ENCODE data around the gene KIF3A.
A peak's percentile ranks its signal among the peaks of the same experiment; 100 is the strongest.

KIF3A gene

DNA sequence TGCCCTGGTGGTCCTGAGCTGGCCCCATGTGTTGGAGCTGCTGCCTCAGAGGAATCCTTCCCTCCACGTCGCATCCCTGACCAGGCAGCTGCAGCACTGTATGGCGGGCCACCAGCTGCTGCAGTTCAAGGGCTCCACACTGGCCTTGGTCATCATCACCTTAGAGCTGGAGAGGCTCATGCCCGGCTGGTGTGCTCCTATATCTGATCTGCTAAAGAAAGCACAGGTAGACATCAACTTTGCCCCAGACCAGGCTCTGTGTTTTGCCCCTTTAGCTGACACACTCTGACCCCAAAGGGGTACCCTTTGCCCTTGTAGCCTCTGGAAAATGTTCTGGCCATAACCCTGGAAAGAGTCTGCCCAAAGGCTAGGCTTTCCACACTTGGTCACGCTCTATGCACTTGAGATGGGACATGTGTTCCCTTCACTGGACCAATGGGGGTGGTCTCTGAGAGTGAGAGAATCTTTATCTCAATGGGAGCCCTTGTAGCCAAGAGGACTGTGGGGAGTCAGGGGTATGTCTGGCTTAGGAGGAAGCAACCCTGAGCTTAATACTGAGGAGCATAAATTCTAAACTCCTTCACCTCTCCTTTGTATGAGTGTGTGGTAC lies 14.7 kb upstream of the KIF3A start:
- no peak for DNase-seq (ENCODE audit: low read depth)
- no peak overlapping the region for H3K4me3 ChIP-seq (ENCODE audit: control insufficient read depth, low read depth, low read length)
- TF ChIP-seq, protein P1, sequence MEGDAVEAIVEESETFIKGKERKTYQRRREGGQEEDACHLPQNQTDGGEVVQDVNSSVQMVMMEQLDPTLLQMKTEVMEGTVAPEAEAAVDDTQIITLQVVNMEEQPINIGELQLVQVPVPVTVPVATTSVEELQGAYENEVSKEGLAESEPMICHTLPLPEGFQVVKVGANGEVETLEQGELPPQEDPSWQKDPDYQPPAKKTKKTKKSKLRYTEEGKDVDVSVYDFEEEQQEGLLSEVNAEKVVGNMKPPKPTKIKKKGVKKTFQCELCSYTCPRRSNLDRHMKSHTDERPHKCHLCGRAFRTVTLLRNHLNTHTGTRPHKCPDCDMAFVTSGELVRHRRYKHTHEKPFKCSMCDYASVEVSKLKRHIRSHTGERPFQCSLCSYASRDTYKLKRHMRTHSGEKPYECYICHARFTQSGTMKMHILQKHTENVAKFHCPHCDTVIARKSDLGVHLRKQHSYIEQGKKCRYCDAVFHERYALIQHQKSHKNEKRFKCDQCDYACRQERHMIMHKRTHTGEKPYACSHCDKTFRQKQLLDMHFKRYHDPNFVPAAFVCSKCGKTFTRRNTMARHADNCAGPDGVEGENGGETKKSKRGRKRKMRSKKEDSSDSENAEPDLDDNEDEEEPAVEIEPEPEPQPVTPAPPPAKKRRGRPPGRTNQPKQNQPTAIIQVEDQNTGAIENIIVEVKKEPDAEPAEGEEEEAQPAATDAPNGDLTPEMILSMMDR (conservative IDR thresholded peaks at IDR 0.05; ENCODE audit: control insufficient read depth, insufficient read depth, low read depth, low read length): no peak

DNA sequence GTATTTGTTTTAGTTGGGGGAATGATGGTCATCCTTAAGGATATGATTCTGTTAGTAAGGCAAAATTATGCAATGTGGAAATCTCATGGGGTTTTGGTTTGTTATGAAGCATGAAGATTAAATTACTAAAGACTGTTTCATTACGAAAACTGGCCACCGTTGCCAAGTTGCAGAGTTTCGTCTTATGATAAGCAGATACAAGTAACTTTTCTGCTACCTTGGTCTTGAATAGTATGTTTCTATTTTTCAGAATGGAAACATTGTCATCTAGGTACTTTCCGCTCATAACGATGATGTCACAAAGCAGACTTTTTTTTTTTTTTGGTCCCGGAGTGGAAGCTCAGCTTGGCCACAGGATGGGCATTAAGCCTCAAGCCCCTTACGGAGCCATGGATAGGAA lies 14.1 kb upstream of the KIF3A start:
- no peak overlapping the region for H3K4me3 ChIP-seq (ENCODE audit: control insufficient read depth, low read depth, low read length)
- peak; percentile 95 for DNase-seq (ENCODE audit: low read depth)
- TF ChIP-seq, protein P1 (conservative IDR thresholded peaks at IDR 0.05; ENCODE audit: control insufficient read depth, insufficient read depth, low read depth, low read length): no peak

DNA sequence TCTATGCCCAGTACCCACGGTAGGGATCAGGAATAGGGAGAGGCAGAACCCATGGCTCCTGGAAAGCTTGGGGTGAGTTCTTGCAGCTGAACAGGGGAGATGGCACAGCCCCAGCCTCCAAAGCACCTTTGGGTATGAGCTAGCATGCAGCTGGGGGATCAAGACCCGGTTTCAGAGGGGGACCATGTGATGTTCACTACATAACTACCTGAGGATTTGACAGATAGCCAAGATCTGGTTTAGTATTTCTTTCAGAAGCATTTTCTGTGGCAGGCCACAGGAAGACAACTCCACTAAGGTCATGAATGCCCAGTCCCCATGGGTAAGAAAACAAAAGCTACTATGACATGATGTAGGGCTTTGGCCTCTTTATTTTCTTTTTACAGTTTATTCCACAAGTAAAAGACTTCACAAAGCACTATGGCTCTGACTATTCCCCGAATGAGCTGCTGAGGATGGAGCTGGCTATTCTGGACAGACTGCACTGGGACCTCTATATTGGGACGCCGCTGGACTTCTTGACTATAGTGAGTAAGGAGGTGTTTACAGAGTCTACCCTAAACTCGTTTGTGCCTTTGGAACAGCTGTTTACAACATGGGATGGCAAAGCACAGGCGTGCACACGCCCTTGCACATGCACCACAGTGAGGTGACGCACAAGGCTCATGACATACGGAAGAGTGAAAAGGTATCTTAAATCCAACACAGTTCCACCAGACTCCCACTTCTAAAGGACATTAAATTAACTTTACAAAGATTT lies 13.3 kb upstream of the KIF3A start:
- TF ChIP-seq, protein P1 (conservative IDR thresholded peaks at IDR 0.05; ENCODE audit: control insufficient read depth, insufficient read depth, low read depth, low read length): no peak
- DNase-seq (ENCODE audit: low read depth): no peak
- no peak overlapping the region for H3K4me3 ChIP-seq (ENCODE audit: control insufficient read depth, low read depth, low read length)

DNA sequence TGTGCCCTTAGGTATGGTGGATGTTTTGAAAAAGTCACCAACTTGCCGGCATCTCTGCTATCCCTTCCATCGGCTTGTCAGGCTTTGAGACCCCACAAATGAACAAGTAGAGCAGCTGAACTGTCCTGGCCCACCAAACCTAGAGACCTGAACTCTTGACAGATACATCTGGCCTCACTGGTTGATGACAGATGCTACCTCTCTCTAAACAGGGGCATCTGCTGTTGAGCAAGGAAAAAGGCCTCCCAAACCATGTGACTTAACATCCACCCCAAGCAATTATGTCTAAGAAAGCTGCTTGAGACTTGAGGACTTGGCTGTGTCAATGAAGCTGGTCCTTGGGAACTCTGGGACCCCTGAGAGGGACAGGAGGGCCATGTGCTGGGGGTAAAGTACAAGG lies 12.2 kb upstream of the KIF3A start:
- H3K4me3 ChIP-seq (ENCODE audit: control insufficient read depth, low read depth, low read length): no peak overlapping the region
- DNase-seq (ENCODE audit: low read depth): no peak
- TF ChIP-seq, protein P1 (conservative IDR thresholded peaks at IDR 0.05; ENCODE audit: control insufficient read depth, insufficient read depth, low read depth, low read length): no peak

DNA sequence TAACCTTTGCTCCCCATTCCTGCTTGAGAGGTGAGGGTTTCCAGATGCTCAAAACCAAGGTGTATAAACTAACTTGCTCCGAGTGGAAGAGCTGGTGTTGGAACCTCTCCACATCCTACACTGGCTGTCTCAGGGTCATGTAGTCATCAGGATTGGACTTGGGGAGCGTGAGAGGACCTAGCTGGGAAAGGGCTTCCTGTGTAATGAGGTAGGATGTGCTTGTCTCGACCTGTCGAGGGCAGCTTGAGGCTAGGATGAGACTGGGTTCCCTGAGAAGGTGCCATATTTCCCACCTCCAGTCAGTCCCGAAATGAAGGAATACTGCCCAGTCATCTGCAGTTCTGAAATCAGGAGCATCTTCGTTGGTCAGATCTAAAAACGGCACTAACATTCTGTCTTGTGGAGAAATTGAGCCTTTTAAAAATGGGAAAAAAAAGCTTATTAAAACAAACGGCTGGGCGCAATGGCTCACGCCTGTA lies 11.2 kb upstream of the KIF3A start:
- H3K4me3 ChIP-seq (ENCODE audit: control insufficient read depth, low read depth, low read length): no peak overlapping the region
- DNase-seq (ENCODE audit: low read depth): no peak
- TF ChIP-seq, protein P1 (conservative IDR thresholded peaks at IDR 0.05; ENCODE audit: control insufficient read depth, insufficient read depth, low read depth, low read length): no peak

DNA sequence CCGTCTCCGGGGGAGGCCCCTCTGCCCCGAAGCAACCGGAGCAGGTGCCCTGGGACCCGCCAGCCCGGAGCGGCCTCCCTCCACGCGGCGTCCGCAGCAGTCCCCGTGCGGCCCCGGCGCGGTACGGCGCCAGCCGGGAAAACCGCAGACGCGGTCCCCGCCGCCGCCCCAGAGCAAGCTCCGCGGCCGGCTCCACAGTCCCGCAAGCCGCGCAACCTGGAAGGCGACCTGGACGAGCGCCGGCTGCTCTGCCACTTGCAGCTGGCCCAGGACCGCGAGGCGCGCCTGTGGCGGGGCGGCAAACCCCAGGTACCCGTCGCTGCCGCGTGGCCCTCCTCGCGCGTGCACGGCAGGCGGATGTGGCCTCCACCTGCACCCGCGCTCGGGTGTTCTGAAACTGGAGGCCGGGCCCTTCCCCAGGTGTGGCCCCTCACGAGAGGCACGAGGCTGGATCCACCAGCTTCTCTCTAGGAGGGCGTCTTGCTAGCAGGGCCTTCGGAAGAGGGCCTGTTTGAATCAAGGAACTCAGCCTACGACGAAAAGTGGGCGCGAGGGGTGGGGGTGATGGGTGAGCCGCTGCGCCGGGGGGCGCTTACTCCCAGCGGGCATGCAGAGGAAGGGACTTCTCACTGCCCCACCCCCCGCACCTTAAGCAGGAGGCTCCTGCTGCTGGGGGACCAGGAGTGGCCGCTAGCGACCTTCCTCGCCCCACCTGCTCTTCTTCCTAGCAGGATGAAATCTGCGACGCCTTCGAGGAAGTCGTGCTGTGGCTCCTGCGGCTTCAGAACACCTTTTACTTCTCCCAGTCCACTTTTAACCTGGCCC lies 10.5 kb upstream of the KIF3A start:
- no peak for DNase-seq (ENCODE audit: low read depth)
- H3K4me3 ChIP-seq (ENCODE audit: control insufficient read depth, low read depth, low read length): no peak overlapping the region
- TF ChIP-seq, protein P1 (conservative IDR thresholded peaks at IDR 0.05; ENCODE audit: control insufficient read depth, insufficient read depth, low read depth, low read length): no peak
